Measurements from ENCODE around the gene BMP7.
A peak's percentile ranks its signal among the peaks of the same experiment; 100 is the strongest.
"Not testable (repeated sequence)": the region's sequence is repeated elsewhere in the genome, so short reads cannot be mapped to it uniquely, and the experiment has no call there.

The BMP7 gene

GRCh38 chr20:57195023-57195422 is 71.4 kb downstream of the BMP7 start:
- H3K4me3 ChIP-seq (ENCODE audit: low read depth, low read length), result no peak overlapping the region
- no peak for TF ChIP-seq CTCF (IDR thresholded peaks at IDR 0.05; ENCODE audit: control insufficient read depth, extremely low read depth, insufficient read depth)
- DNase-seq (ENCODE audit: low read depth), result no peak

GRCh38 chr20:57194154-57194553 is 72.3 kb downstream of the BMP7 start:
- no peak for TF ChIP-seq CTCF (IDR thresholded peaks at IDR 0.05; ENCODE audit: control insufficient read depth, extremely low read depth, insufficient read depth)
- no peak overlapping the region for H3K4me3 ChIP-seq (ENCODE audit: low read depth, low read length)
- DNase-seq (ENCODE audit: low read depth), result no peak

- no peak for TF ChIP-seq CTCF (IDR thresholded peaks at IDR 0.05; ENCODE audit: control insufficient read depth, extremely low read depth, insufficient read depth)
- no peak for DNase-seq (ENCODE audit: low read depth)
- H3K4me3 ChIP-seq (ENCODE audit: low read depth, low read length), result no peak overlapping the region
Observed at GRCh38 chr20:57193094-57193493, 73.3 kb downstream of the BMP7 start.

GRCh38 chr20:57192311-57192710 is 74.1 kb downstream of the BMP7 start:
- no peak for DNase-seq (ENCODE audit: low read depth)
- no peak overlapping the region for H3K4me3 ChIP-seq (ENCODE audit: low read depth, low read length)
- no peak for TF ChIP-seq CTCF (IDR thresholded peaks at IDR 0.05; ENCODE audit: control insufficient read depth, extremely low read depth, insufficient read depth)

- DNase-seq (ENCODE audit: low read depth); H3K4me3 ChIP-seq (ENCODE audit: low read depth, low read length): not testable (repeated sequence)
Observed at GRCh38 chr20:57191265-57191638, 75.2 kb downstream of the BMP7 start.

GRCh38 chr20:57190536-57191264 is 75.7 kb downstream of the BMP7 start:
- TF ChIP-seq CTCF (IDR thresholded peaks at IDR 0.05; ENCODE audit: control insufficient read depth, extremely low read depth, insufficient read depth), result no peak
- DNase-seq (ENCODE audit: low read depth), result peak; percentile 7
- no peak overlapping the region for H3K4me3 ChIP-seq (ENCODE audit: low read depth, low read length)

GRCh38 chr20:57189713-57190112 is 76.7 kb downstream of the BMP7 start:
- no peak overlapping the region for H3K4me3 ChIP-seq (ENCODE audit: low read depth, low read length)
- DNase-seq (ENCODE audit: low read depth), result no peak
- TF ChIP-seq CTCF (IDR thresholded peaks at IDR 0.05; ENCODE audit: control insufficient read depth, extremely low read depth, insufficient read depth), result no peak

Measured in LNCaP clone FGC (cell line).